Central memory CD8-positive, alpha-beta T cell (primary cell): ENCODE results near the gene MYL11.

Experiments
- ATAC-seq: fragments of 150-1000 bp; cut with Tn5 transposase; replicated peaks from 2 replicates; pipeline ENCODE4 v1.10.0; 2022; ENCODE audit warnings: mild to moderate bottlenecking, moderate FRiP score, moderate number of reproducible peaks; ENCODE audit not compliant: poor library complexity, severe bottlenecking; ENCODE audit errors: extremely low read depth
- DNase-seq, 2 donors: peaks; one replicate each; pipeline ENCODE4 v3.0.0; 2021; ENCODE audit warnings: low spot score in 2 of 2
- H3K27ac Mint-ChIP-seq: one replicate; pipeline ENCODE4 v1.8.0; 2022; ENCODE audit warnings: low read depth, mild to moderate bottlenecking, moderate library complexity, mixed read lengths
- H3K27me3 Mint-ChIP-seq: one replicate; pipeline ENCODE4 v1.8.0; 2022; ENCODE audit warnings: mixed read lengths
- H3K36me3 Mint-ChIP-seq: one replicate; pipeline ENCODE4 v1.8.0; 2022; ENCODE audit warnings: mild to moderate bottlenecking, moderate library complexity, mixed read lengths; ENCODE audit not compliant: insufficient read depth
- H3K4me1 Mint-ChIP-seq: one replicate; pipeline ENCODE4 v1.8.0; 2022; ENCODE audit warnings: mixed read lengths
- H3K4me3 Mint-ChIP-seq: one replicate; pipeline ENCODE4 v1.8.0; 2022; ENCODE audit warnings: mild to moderate bottlenecking, moderate library complexity, mixed read lengths
- H3K9me3 Mint-ChIP-seq: one replicate; pipeline ENCODE4 v1.8.0; 2022; ENCODE audit warnings: mixed read lengths

MYL11 gene

DNA sequence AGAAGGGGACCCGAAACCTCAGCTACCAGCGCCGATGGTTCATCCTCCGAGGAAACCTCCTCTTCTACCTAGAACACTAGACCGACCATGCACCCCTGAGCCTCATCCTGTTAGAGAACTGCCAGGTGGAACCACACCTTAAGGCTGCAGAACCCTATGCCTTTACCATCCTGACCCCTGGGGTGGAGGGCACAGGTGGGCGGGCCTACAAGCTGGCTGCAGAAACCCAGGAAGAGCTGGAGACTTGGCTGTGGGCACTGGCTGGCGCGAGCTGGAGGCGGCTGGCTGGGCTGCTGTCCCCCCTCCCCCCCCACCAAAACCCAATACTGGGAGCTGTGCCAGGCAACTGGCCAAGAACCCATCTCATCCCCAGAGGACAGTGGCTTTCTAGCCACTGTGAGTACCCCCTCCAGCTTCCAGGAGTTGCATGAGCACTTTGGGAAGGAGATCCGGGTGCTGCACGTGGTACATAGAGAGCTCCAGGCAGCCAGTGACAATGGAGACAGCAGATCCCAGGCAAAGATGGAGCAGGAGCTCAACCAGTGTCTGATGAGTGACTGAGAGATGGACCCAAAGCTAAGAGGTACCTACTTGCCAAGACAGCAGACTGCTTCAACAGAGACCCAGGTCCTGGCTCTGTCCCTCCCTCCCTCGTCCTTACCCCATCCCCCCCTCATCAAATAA lies 18.1 kb upstream of the MYL11 start:
- Mint-ChIP-seq H3K4me1 (peaks cover 48% of the 10 kb centered on the region), H3K9me3 (no peaks in the 10 kb centered on the region), H3K4me3 (peak overlapping the region; percentile 97), H3K27ac (peak overlapping the region; percentile 97), H3K36me3 (peaks cover 35% of the 10 kb centered on the region), H3K27me3 (no peaks in the 10 kb centered on the region)
- ATAC-seq, result no peak
- DNase-seq, result no peak

GRCh38 chr16:30357085-30357714 lies 17.4 kb upstream of the MYL11 start:
- H3K4me3 Mint-ChIP-seq, result no peak overlapping the region
- H3K27ac Mint-ChIP-seq, result no peak overlapping the region
- H3K27me3 Mint-ChIP-seq, result no peaks in the 10 kb centered on the region
- ATAC-seq, result no peak
- H3K36me3 Mint-ChIP-seq, result peaks cover 33% of the 10 kb centered on the region
- no peaks in the 10 kb centered on the region for H3K9me3 Mint-ChIP-seq
- DNase-seq, result no peak
- H3K4me1 Mint-ChIP-seq, result peaks cover 44% of the 10 kb centered on the region

DNA sequence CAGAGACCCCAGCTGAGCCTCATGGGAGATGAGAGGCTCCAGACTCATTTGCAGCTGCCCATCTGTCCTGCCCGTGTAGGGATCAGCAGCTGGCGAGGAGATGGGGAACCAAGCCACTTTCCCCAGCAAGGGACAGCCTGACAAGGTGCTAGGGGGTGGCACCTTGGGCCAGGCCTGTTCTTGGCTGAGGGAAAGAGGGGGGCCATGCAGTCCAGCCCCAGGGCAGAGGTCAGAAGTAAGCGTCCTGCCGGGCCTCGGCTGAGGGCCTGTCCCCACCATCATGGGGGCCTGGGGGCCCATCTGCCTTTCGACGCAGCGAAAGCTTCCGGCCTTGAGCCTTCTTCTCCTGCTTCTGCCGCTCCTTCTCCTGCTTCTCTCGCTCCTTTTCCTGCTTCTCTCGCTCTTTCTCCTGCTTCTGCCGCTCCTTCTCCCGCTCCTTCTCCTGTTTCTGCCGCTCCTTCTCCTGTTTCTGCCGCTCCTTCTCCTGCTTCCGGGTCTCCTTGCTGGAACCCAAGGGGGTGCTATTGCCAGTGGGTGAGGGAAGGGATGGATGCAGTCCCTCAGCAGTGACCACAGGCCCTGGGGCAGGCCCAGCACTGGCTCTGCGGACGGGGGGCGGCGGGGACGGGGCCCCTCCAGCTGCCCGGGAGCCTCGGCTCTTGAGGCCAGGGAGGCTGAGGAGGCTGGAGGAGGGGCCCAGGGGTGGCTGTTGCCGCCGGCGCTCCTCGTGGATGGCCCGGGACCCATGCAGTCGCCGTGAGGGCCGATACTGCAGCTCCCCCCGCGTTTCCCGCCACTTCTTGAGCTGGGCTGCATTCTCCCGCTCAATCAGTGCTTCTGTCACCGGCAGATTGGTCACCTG lies 16.7 kb upstream of the MYL11 start:
- Mint-ChIP-seq H3K36me3 (peaks cover 32% of the 10 kb centered on the region), H3K9me3 (no peaks in the 10 kb centered on the region), H3K4me1 (peaks cover 46% of the 10 kb centered on the region), H3K27me3 (no peaks in the 10 kb centered on the region), H3K27ac (no peak overlapping the region), H3K4me3 (no peak overlapping the region)
- no peak for DNase-seq
- ATAC-seq, result no peak

- H3K27ac Mint-ChIP-seq, result no peak overlapping the region
- DNase-seq (no peak), ATAC-seq (no peak)
- H3K36me3 Mint-ChIP-seq, result peaks cover 33% of the 10 kb centered on the region
- peaks cover 45% of the 10 kb centered on the region for H3K4me1 Mint-ChIP-seq
- H3K4me3 Mint-ChIP-seq, result no peak overlapping the region
- H3K9me3 Mint-ChIP-seq, result no peaks in the 10 kb centered on the region
- no peaks in the 10 kb centered on the region for H3K27me3 Mint-ChIP-seq
Observed at GRCh38 chr16:30358577-30358936, 16.0 kb upstream of the MYL11 start.

DNA sequence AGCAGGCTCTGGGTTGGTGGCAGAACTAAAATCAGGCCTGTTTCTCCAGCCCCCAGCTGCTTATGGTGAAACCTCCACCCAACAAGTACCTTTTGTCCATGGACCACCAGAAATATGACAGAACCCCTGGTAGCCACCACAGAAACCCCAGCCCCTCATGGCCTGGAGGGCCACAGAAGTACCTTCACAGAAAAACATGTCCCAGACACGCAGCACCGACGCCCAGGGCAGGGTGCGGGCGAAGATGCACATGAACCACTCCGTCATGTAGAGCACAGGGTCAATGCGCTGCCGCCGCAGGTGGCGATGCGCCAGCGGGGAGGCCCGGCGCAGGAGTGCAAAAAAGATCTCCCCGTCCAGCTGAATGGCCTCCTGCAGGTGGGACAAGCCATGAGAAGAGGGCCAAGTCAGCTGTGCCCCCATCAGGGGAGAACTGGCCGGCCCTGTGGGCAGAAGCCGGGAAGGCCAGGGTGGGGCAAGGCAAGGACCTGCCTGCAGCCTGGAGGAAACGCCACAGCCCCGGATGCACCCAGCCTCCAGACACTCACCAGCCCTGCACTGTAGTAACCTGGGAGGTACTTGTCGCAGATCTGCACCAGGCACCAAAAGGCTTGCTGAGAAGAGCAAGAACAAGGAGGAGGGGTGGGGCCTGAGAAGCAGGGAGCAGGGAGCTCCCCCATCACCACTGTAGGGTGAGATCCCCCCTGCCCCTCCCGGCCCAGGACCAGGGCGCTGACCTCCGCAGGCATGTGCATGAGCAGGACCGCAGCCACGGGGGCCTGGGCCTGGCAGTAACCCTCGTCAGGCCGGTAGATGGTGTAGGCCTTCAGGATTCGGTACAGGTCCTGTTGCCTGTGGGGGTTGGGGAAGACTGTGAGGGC lies 15.4 kb upstream of the MYL11 start:
- Mint-ChIP-seq H3K9me3 (no peaks in the 10 kb centered on the region), H3K4me1 (peaks cover 40% of the 10 kb centered on the region), H3K36me3 (peaks cover 31% of the 10 kb centered on the region), H3K4me3 (no peak overlapping the region), H3K27ac (no peak overlapping the region), H3K27me3 (no peaks in the 10 kb centered on the region)
- DNase-seq (no peak), ATAC-seq (no peak)

DNA sequence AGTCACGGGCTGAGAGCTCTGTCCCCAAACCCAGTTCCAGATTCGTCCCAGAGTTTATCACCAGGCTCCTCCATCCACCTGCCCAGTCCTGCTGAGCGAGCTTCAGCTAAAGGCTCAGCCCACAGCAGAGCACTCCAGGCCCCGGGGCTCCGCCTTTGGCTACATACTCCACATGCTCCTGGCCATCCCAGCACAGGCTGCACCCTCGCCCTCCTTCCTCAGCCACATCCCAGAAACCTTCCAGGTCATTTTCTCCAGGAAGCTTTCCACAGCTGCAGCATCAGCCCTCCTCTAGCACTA lies 14.8 kb upstream of the MYL11 start:
- Mint-ChIP-seq H3K36me3 (peaks cover 27% of the 10 kb centered on the region), H3K27ac (no peak overlapping the region), H3K9me3 (no peaks in the 10 kb centered on the region), H3K4me3 (no peak overlapping the region), H3K4me1 (peaks cover 34% of the 10 kb centered on the region), H3K27me3 (no peaks in the 10 kb centered on the region)
- DNase-seq (no peak), ATAC-seq (no peak)

DNA sequence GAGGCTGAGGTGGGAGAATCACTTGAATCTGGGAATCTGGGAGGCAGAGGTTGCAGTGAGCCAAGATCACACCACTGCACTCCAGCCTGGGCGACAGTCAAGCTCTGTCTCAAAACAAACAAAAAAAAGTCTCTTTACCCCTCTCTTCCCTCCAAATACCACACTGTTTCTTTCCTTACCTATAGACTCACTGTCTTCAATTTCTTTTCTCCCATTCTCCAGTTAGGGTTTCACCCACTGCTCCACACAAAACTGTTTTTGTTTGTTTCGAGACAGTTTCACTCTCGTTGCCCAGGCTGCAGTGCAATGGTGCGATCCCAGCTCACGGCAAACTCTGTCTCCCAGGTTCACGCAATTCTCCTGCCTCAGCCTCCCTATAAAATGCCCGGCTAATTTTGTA lies 13.4 kb upstream of the MYL11 start:
- H3K27ac Mint-ChIP-seq, result no peak overlapping the region
- ATAC-seq (no peak), DNase-seq (no peak)
- H3K9me3 Mint-ChIP-seq, result no peaks in the 10 kb centered on the region
- no peaks in the 10 kb centered on the region for H3K27me3 Mint-ChIP-seq
- H3K4me3 Mint-ChIP-seq, result no peak overlapping the region
- peaks cover 28% of the 10 kb centered on the region for H3K36me3 Mint-ChIP-seq
- H3K4me1 Mint-ChIP-seq, result peaks cover 26% of the 10 kb centered on the region

DNA sequence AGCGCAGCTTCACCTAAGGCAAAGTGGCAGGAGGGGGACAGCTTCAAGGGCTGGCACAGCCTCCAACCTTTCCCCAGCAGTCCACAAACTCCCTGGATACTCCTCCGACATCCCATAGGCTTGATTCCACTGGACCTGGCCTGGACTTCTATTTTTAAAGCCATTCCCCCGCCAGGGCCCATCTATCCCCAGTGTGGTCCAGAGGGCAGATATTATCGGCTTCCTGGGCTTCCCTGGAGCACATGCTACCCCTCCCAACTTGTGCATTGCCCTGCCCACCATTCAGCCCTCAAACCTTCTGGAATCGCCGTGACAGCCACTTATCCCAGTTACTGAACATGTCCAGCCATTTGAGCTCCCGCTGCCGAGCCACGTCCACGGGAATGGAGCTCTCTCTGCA lies 9.4 kb upstream of the MYL11 start:
- ATAC-seq, result no peak
- no peaks in the 10 kb centered on the region for H3K27me3 Mint-ChIP-seq
- H3K4me3 Mint-ChIP-seq, result no peak overlapping the region
- no peak overlapping the region for H3K27ac Mint-ChIP-seq
- H3K9me3 Mint-ChIP-seq, result no peaks in the 10 kb centered on the region
- peaks cover 22% of the 10 kb centered on the region for H3K36me3 Mint-ChIP-seq
- H3K4me1 Mint-ChIP-seq, result peaks cover 46% of the 10 kb centered on the region
- no peak for DNase-seq

- peak overlapping the region; percentile 80 for H3K4me3 Mint-ChIP-seq
- no peak for ATAC-seq
- no peak for DNase-seq
- H3K27me3 Mint-ChIP-seq, result no peaks in the 10 kb centered on the region
- H3K9me3 Mint-ChIP-seq, result no peaks in the 10 kb centered on the region
- H3K27ac Mint-ChIP-seq, result peak overlapping the region; percentile 36
- peaks cover 25% of the 10 kb centered on the region for H3K36me3 Mint-ChIP-seq
- H3K4me1 Mint-ChIP-seq, result peaks cover 52% of the 10 kb centered on the region
Observed at GRCh38 chr16:30366511-30366910, 8.1 kb upstream of the MYL11 start.

DNA sequence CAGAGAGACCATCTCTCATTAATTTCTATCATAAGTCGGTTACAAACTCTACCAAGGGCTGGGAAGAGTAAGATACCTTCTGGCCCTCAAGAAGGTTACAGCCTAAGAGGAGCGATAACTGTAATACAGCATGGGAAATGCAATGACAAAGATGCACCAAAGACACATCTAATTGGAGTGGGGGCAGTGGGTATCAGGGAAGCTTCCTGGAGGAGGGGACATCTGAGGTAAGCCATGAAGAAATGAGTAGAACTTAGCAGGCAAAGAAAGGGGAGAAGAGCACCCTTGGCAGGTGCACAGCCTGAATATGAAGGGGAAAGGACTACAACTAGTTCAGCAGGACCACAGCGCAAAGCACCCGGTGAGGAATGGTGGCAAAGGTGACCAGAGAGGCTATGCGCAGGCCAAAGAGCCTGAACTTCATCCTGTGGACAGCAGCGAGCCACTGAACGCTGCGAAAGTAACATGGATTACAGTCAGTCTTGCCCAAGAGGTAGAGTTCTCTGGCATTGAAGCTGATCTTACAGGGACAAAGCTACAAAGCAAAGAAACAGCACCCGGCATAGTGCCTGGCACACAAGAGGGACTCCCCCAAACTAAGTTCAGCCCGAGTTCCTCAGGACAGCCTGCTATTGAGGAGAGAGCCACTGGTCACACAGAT lies 7.1 kb upstream of the MYL11 start:
- no peak for DNase-seq
- Mint-ChIP-seq H3K36me3 (peaks cover 23% of the 10 kb centered on the region), H3K27me3 (no peaks in the 10 kb centered on the region), H3K4me3 (peak overlapping the region; percentile 80), H3K4me1 (peaks cover 55% of the 10 kb centered on the region), H3K9me3 (no peaks in the 10 kb centered on the region), H3K27ac (peak overlapping the region; percentile 36)
- no peak for ATAC-seq

GRCh38 chr16:30368122-30368791 lies 6.3 kb upstream of the MYL11 start:
- Mint-ChIP-seq H3K27ac (peak overlapping the region; percentile 68), H3K4me3 (peak overlapping the region; percentile 80), H3K36me3 (peaks cover 20% of the 10 kb centered on the region), H3K27me3 (no peaks in the 10 kb centered on the region), H3K4me1 (peaks cover 55% of the 10 kb centered on the region), H3K9me3 (no peaks in the 10 kb centered on the region)
- no peak for DNase-seq
- no peak for ATAC-seq

DNA sequence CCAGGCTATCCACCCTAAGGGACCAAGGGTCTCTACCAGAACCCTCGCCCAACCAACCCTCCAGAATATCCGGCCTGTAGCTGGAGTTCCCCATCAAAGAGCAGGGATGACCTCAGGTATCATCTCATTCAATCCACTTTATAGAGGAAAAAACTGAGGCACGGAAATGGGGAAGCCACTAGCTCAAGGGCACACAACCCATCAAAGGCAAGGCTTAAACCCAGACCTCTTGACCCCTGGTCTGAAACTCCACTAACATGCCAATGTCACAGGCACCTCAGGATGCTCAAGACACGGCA lies 5.9 kb upstream of the MYL11 start:
- ATAC-seq, result no peak
- Mint-ChIP-seq H3K9me3 (no peaks in the 10 kb centered on the region), H3K4me1 (peaks cover 54% of the 10 kb centered on the region), H3K36me3 (peaks cover 18% of the 10 kb centered on the region), H3K27me3 (no peaks in the 10 kb centered on the region), H3K27ac (peak overlapping the region; percentile 68), H3K4me3 (peak overlapping the region; percentile 80)
- no peak for DNase-seq
